HG02610 (cell line): ENCODE measurements around the gene TREML4.

Source experiments
- ATAC-seq: cut with Tn5 transposase; IDR thresholded peaks from one replicate; pipeline ENCODE4 v1.9.1; 2021; ENCODE audit warnings: mild to moderate bottlenecking, moderate library complexity; ENCODE audit not compliant: unreplicated experiment

TREML4 gene

GRCh38 chr6:41252401-41253169 lies 24.4 kb downstream of the TREML4 start:
- no peak for ATAC-seq

- ATAC-seq = no peak
Observed at GRCh38 chr6:41255110-41255509, 27.0 kb downstream of the TREML4 start.

- ATAC-seq = no peak
Observed at GRCh38 chr6:41255638-41256246, 27.6 kb downstream of the TREML4 start.

GRCh38 chr6:41256383-41256782 lies 28.2 kb downstream of the TREML4 start:
- peak; percentile 55 for ATAC-seq

GRCh38 chr6:41257369-41258195 lies 29.4 kb downstream of the TREML4 start:
- no peak for ATAC-seq

- no peak for ATAC-seq
Observed at GRCh38 chr6:41258196-41258493, 30.0 kb downstream of the TREML4 start.

GRCh38 chr6:41262401-41262800 lies 34.3 kb downstream of the TREML4 start:
- no peak for ATAC-seq

GRCh38 chr6:41263267-41263666 lies 35.1 kb downstream of the TREML4 start:
- ATAC-seq = no peak

GRCh38 chr6:41266541-41266940 lies 38.4 kb downstream of the TREML4 start:
- ATAC-seq = no peak

- no peak for ATAC-seq
Observed at GRCh38 chr6:41268478-41268877, 40.3 kb downstream of the TREML4 start.

- no peak for ATAC-seq
Observed at GRCh38 chr6:41269166-41269565, 41.0 kb downstream of the TREML4 start.

GRCh38 chr6:41269716-41270115 lies 41.6 kb downstream of the TREML4 start:
- ATAC-seq = no peak

GRCh38 chr6:41271901-41272395 lies 43.8 kb downstream of the TREML4 start:
- no peak for ATAC-seq

- ATAC-seq = no peak
Observed at GRCh38 chr6:41272591-41273240, 44.6 kb downstream of the TREML4 start.

GRCh38 chr6:41273714-41274113 lies 45.6 kb downstream of the TREML4 start:
- no peak for ATAC-seq

- no peak for ATAC-seq
Observed at GRCh38 chr6:41274256-41274655, 46.1 kb downstream of the TREML4 start.

GRCh38 chr6:41275489-41275888 lies 47.3 kb downstream of the TREML4 start:
- no peak for ATAC-seq

GRCh38 chr6:41277605-41278004 lies 49.5 kb downstream of the TREML4 start:
- ATAC-seq = no peak

GRCh38 chr6:41278699-41279405 lies 50.7 kb downstream of the TREML4 start:
- no peak for ATAC-seq

GRCh38 chr6:41280381-41281057 lies 52.4 kb downstream of the TREML4 start:
- ATAC-seq = no peak
